Left cardiac atrium (tissue), 4 donors: ENCODE results near the gene MLLT10. TPM values are rescaled to one million over a fixed set of nuclear protein-coding genes. Genes with fewer than 3 reads are reported as not detected.

Experiments used
- ATAC-seq, 2 donors: fragments of 200-7000 bp; cut with Tn5 transposase; one replicate each; pipeline ENCODE4 v1.9.1; 2020; ENCODE audit warnings: mild to moderate bottlenecking in 2 of 2, moderate library complexity in 2 of 2
- DNase-seq: peaks from one replicate; pipeline ENCODE4 v3.0.0-alpha.2; 2020
- intact Hi-C, 2 donors: fragments of 100-400 bp; cut with DNase I; formaldehyde crosslinking; loops; one replicate each; pipeline versions ENCODE4 v1.14.1 to v1.15.1; 2022 to 2023
- total RNA-seq, 2 donors: library from RNA; stranded (reverse); fragmentation: NEBNext Ultra II Directional; extraction: Animal tissue kit (Norgen Biotek cat#: 25700); gene quantifications; one replicate each; pipeline ENCODE4 v1.2.1, GENCODE V29; 2021
- donor health status: DM: no; HTN: yes; CAD: no.
- donor health status: DM: no; HTN: yes; CAD: no; lungs with severe emphysema.
- donor health status: DM: yes; HTN: yes; CAD: no.
- donor health status: Dilated cardiomyopathy.

Gene MLLT10
- total RNA-seq, 2 donors from 2014 or later = 26.1 to 30.3 TPM

DNA sequence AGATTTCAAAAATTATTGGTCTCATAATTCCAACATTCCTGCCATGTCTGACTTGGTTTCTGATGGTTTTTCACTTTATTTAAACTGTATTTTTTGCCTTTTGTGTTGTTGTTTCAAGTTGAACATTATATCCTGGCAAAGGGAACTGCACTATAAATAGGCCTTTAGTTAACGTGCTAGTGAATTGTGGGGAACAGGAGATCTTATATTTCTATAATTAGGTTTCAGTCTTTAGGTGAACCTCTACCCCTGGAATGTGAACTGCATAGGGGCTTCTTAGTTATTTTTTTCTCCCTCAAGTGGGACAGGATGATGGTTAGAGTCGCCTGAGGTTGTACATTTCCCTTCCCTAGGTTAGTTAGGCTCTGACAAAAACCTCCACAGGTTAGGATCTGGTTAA is 128.6 kb downstream of the MLLT10 start:
- intact Hi-C loops = no loop called here
- DNase-seq = no peak
- no peak for ATAC-seq

DNA sequence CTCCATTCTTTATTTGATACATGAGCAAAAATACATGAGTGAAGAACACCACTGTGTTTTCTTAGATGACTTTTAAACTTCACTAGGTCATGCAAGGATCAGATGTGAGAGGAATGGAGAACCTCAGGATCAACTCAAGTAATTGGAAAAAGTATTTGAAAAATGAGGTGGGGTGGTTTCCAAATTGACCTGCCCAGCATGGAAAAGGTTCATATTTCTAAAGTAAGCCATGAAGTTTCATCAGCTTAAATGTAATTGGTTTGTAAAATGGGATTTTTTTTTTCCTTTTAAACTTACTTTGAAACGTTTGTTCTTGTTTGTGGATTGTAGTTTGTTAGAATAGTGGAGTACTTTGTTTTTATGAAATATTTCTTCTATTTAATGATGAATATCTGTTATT is 134.8 kb downstream of the MLLT10 start:
- no peak for ATAC-seq
- intact Hi-C loops = no loop called here
- no peak for DNase-seq

DNA sequence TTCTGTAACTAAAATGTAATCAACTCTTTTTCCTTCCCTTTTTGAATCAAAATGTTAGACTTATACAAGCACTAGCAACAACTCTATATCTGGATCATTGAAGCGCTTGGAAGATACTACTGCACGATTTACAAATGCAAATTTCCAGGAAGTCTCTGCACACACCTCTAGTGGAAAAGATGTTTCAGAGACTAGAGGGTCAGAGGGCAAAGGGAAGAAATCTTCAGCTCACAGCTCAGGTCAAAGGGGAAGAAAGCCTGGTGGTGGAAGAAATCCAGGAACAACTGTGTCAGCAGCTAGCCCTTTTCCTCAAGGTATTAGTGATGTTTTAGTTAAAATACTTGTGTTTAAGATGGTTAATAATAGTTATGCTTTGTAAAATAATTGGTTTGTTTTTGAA is 136.4 kb downstream of the MLLT10 start:
- intact Hi-C loops = no loop called here
- ATAC-seq (no peak), DNase-seq (no peak)

DNA sequence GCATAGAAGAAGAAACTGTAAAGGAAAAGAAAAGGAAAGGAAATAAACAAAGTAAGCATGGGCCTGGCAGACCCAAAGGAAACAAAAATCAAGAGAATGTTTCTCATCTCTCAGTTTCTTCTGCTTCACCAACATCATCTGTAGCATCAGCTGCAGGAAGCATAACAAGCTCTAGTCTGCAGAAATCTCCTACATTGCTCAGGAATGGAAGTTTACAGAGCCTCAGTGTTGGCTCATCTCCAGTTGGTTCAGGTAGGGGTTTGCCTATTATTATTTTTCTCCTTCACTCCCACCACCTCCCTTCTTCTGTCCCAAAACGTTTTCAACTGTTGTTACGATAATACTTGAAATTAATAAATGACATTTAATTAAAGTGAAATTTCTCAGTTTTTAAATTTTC is 139.6 kb downstream of the MLLT10 start:
- no peak for DNase-seq
- no peak for ATAC-seq
- intact Hi-C loops = no loop called here

DNA sequence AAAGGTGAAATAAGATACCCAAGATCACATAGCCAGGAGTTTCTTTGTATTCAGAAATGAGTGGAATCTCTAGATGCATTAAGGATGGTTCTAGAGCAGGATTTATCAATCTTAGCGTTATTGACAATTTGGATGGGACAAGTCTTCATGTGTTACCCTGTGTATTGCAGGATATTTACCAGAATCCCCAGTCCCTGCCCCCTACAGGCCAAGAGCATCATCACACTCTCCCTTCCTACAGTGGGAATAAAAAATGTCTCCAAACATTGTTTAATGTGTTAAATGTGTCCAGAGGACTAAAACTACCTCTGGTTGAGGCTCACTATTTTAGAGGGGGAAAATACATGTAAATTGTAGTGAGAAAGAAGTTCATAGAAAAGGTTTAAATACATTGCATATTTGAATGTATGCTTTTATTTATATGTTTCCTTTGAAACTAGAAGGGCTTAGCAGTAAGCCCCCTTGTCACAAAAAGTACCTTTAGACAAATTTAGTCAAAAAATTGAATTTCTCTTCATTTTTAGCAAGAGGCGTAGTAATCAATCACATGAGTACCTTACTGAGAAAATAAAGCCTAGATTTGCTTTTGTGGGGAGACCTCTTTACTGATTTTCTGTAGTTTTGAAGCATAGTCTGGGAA is 141.2 kb downstream of the MLLT10 start:
- peak; percentile 32 for DNase-seq
- ATAC-seq = peak in 1 of 2 donors; percentile 48
- intact Hi-C loops = no loop called here

DNA sequence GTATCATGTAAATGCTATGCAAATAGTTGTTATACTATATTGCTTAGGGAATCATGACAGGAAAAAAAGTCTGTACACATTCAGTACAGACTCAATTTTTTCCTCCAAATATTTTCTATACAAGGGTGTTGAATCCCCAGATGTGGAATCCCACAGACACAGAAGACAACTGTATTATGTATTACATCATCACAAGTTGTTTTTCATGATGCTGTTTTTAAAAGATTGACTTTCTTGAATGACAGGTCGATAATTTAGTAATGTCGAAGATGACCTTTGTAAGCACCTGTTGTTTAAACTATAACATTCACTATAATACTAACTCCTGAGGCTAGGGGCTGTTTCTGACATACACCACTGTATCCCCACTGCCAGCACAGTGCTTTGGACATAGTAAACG is 143.5 kb downstream of the MLLT10 start:
- intact Hi-C loops = no loop called here
- no peak for DNase-seq
- ATAC-seq = no peak

DNA sequence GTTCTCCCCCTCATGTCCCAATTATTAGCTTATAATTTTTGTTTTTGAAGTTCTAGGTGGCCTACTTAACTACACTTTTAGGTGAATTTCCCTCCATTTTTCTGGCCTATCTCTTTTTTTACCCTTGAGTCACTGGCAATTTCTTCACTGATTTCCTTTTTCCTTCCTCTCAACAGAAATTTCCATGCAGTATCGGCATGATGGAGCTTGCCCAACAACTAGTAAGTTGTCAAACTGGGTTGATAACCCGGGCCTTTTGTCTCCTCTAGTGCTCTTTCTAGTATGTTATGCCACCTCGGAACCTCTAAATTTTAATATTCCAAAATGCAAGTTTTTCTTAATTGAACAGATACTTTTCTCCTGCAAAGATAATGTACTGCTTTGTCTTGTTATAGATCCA is 147.1 kb downstream of the MLLT10 start:
- no peak for DNase-seq
- no peak for ATAC-seq
- intact Hi-C loops = no loop called here

DNA sequence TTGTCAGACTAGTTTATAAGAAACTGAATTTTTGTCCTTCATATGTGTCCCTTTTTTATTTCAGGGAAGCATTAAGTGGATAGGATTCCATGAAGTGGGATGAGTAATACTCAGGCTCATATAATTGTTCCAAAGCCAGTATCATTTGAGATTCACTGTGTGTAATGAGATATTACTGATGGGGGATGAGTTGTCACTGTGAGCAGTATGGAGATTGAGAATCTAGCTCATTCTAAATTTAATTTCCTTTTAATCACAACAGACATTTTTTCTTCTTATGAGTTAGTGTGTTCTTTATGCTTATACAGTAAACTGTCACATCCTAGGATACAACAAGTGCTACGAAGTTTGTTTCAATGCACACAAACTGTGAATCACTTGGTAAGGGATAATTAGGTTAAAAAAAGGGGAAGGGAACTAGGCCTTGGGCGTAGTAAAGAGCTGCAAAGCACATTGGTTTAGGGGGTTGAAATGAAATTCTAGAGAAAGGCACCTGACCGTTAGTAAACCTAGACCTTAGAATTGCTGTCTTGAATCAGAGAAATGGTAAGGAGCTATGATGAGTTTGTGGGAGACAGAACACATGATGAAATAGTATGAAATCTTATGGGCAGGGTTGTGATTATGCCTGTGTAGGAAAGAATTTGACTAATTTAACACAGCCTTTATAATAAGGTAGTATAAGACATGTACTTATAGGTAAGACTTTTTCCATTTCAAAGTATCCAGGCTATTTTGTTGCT is 153.4 kb downstream of the MLLT10 start:
- intact Hi-C loops = no loop called here
- peak in 1 of 2 donors; percentile 70 for ATAC-seq
- no peak for DNase-seq

DNA sequence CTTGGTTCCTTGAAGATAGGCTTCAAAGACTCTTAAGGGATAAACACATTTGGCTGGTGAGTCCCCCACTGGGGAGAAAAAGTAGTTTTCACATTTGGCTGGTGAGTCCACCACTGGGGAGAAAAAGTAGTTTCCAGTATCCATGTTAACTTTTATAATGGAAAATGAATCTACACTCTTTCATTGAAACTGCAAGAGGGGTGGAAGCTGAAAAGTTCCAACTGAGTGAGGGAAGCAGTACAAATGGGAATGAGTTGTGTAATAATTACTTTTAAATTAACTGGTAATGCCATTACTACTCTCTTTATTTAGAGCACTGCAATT is 153.9 kb downstream of the MLLT10 start:
- ATAC-seq = no peak

DNA sequence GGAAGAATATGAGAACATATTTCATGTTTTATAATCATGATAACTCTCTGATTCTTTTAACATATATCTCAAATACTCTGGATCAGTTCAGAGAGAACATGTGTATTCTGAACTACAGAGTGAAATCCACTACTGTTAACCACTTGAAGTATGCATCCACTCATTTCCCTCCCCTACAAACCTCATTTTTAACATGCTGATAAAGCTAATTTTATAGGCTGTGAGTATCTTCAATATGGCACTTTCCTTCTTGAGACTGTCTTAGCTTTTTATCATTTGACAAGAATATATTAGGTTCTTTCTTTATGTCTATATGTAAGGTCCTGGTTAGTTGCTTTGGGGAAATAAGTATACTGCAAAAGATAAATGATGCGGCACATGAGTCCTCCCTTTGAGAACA is 154.8 kb downstream of the MLLT10 start:
- ATAC-seq (no peak), DNase-seq (no peak)
- intact Hi-C loops = no loop called here

More for the DNA sequence above, 153.9 kb downstream of the MLLT10 start:
- no peak for DNase-seq
- intact Hi-C loops = no loop called here

DNA sequence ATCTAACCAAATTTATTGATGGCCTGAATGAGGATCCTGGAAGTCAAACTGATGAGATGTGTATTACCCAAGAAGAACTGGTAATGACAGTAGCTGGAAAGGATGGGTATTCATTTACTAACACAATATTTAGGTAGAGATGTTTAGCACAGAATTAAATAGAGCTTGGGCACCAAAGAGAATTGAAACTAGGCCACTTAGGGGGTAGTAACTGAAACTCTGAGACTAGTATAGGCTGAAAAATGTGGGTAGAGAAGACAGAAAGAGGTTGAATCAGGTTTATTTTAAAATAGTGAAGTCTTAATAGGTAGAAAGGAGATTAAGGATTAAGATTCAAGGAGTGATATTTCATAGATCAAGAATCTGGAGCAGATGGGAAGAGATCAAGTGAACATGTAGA is 155.8 kb downstream of the MLLT10 start:
- intact Hi-C loops = no loop called here
- DNase-seq (no peak), ATAC-seq (no peak)

DNA sequence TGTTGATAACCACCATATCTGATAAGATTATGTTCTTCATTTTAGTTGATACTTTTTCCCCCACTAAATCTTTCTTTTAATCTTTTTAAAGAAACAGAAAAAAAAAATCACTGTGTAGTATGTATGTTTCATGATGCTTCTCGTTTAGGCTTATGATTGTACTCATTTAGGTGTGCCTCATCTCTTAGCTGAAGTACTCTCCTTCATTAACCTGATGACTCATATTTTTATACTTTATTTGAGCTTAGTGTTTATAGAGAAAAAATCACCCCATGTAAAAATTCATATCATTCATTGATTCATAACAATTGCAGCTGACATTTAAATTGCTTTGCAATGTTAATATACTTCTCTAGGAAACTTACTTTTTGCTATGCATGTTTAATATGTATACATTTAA is 158.9 kb downstream of the MLLT10 start:
- intact Hi-C loops = no loop called here
- DNase-seq (no peak), ATAC-seq (no peak)

DNA sequence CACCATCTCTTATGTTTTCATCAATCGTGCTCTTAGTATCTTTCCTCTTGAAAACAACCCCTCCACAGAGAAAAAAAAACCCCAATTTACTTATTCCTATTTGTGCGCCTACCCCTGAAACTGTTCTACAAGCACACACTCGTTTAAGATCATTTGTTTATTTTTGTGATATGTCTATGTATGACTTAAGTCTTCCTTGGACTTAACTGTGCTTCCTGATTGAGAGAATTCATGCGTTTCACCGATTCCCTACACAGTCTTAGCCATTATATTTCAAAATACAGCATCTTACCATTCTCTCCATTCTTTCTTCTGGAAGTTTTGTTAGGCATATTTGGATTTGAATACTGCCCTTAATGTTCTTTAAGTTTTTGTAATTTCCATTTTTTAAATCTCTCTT is 159.4 kb downstream of the MLLT10 start:
- ATAC-seq (no peak), DNase-seq (no peak)
- intact Hi-C loops = no loop called here

DNA sequence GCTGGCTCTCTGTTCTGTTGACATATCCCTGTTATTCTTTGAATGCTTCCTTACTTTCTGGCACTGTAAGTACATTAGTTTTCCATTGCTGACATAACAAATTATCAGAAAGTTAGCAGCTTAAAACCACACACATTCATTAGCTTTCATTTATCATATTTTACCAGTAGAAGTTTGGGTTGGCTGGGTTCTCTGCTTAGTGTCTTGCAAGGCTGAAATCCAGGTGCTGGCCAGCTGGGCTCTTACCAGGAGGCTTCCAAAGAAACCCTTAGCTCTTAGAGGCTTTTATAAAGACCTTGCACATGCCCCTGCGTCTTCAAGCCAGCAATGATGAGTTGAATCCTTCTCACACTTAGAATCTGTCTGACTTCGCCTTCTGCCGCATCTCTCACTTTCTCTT is 160.6 kb downstream of the MLLT10 start:
- DNase-seq (no peak), ATAC-seq (peak in 1 of 2 donors; percentile 53)
- intact Hi-C loops = no loop called here

DNA sequence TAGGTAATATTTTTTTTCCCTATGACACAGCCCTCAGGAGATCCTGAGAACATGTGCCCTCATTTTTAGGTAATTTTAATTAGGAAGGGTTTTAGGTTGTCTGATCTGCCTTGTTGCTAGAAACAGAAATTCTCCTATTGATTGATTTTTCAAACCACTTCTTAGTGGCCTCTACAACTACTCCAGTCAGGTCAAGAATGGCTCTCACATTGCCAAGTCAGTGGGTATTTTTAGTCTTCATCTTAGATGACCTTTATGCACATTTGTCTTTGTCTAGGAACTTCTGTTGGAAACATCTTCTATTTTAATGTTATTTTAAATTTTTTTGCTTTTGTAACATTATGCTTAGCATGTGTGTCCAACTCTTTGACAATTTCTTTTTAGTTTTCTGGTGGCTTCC is 162.3 kb downstream of the MLLT10 start:
- DNase-seq (no peak), ATAC-seq (no peak)
- intact Hi-C loops = no loop called here

DNA sequence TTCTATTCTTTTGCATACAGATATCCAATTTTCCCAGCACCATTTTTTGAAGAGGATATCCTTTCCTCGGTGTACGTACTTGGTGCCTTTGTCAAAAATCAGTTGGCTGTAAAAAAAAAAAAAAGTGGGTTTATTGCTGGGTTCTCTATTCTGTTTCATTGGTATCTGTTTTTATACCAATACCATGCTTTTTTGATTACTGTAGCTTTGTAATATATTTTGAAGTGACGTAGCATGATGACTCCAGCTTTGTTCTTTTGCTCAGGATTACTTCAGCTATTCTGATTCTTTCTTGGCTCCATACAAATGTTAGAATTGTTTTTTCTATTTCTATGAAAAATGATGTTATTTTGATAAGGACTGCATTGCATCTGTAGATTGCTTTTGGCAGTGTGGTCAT is 165.5 kb downstream of the MLLT10 start:
- no peak for ATAC-seq
- intact Hi-C loops = no loop called here

DNA sequence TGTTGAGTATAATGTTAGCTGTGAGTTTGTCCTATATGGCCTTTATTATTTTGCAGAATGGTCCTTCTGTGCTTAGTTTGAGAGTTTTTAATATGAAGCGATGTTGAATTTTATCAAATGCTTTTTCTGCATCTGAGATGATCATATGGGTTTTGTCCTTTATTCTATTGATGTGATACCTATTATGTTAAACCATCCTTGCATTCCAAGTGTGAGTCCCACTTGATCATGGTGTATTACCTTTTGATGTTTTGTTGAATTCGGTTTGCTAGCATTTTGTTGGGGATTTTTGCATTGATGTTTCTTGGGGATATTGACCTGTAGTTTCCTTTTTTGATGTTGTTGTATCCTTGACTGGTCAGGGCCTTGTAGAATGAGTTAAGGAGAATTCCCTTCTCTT is 166.4 kb downstream of the MLLT10 start:
- DNase-seq (no peak), ATAC-seq (no peak)
- intact Hi-C loops = no loop called here

More for the DNA sequence above, 165.5 kb downstream of the MLLT10 start:
- DNase-seq = no peak

DNA sequence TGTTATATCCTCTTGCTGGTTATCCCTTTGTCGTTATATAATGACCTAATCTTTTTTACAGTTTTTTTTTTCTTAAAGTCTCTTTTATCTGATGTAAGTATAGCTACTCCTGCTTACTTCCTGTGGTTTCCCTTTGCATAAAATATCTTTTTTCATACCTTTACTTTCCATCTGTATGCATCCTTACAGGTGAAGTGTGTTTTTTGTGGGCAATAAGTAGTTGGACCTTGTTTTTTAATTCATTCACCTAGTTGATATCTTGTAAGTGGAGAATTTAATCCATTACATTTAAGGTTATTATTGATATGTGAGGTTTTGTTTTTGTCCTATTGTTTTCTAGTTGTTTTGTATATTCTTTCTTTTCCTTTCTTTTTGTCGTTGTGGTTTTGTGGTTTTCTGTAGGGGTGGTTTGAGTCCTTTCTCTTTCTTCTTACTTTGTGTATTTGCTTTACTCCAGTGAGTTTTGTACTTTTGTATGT is 168.6 kb downstream of the MLLT10 start:
- ATAC-seq (no peak), DNase-seq (no peak)
- intact Hi-C loops = no loop called here

DNA sequence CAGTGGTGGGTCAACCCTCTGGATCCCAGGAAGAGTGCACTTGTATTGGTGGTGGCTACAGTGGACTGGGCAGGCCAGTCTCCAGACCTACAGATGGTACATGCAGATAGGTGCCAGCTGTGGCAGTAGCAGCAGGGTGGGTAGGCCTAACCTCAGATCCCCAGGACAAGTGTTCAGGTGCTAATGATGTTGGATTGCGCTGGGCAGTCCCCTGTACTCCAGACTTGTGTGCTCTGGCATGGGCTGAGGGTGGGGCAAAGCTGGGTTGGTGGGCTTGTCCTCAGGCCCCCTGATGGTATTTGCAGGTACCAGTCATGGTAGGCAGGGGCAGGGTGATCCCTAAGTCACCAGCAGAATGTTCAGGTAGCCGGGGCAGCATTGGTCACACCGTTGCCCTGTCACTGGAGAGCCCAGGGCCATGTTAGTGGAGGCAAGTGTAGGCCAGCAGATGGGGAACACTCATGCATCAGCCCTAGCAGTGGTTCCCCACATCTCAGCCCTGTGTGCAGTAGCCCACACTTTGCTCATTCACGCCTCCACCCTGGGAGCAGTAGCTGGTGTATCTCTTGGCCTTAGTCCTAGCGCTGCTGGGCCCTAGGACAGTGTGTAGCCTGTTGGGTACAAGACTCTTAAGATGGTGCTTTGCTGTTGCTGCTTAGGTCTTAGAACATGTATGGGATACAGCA is 171.3 kb downstream of the MLLT10 start:
- intact Hi-C loops = no loop called here
- ATAC-seq (no peak), DNase-seq (no peak)

DNA sequence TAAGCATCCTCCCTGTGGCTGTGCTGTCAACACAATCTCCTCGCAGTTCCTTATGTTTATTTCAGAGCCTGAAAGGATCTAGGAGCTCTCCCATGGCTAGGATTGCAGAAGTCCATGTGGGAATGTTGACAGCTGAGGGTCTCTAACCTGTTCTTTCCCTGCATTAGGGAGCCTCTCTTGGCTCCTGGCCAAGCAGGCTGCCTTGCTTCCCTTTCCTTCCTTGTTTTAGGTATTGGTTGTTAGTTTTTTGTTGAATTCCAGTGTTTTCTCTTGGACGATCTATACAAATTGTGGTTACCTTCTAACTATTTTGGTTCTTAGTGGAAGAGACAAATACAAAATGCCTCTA is 171.8 kb downstream of the MLLT10 start:
- no peak for ATAC-seq
- no peak for DNase-seq
- intact Hi-C loops = no loop called here

DNA sequence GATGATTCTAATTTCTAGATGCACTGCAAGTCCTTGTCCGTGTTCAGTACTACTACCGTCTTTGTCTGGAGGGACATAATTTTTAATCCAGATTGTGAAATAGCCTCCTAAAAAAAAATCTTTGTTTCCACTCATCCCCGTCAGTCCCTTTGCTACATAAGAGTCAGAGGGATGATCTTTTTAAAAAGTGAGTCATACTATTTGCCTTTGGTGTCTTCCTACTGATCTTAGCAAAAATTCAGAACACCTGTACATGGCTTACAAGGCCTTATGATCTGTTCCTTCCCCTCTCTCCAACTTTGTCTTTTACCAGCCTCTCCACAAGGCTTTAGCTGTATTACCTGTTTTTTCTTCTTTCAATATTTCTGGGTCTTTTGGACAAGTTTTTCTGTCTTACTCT is 173.5 kb downstream of the MLLT10 start:
- intact Hi-C loops = no loop called here
- ATAC-seq = no peak
- DNase-seq = no peak
